Ureter (tissue), 1 donor: Measurements from ENCODE around the gene ESR1. TPM values are rescaled to one million over a fixed set of nuclear protein-coding genes. Genes with fewer than 3 reads are reported as not detected.

Experiments
- DNase-seq: peaks from one replicate; pipeline ENCODE4 v3.0.0-alpha.2; 2020; ENCODE audit warnings: low spot score
- total RNA-seq: library from RNA; stranded (reverse); gene quantifications from one replicate; pipeline ENCODE4 v1.2.4, GENCODE V29; 2023
- donor health status: DM: yes; HTN: yes; CAD: no.

The ESR1 gene
- total RNA-seq, result 9.6 TPM

- DNase-seq, result no peak
These were observed at the start of gene ESR1 for GRCh38 chr6:151807513-151808370. Gene ESR1 (plus strand): TSS chr6:151807682. CDS start chr6:151807913, 231 bp downstream.

- DNase-seq, result no peak
These were observed 47.0 kb upstream of the ESR1 start for GRCh38 chr6:151760486-151760885.

GRCh38 chr6:151761851-151762250 is 45.6 kb upstream of the ESR1 start:
- no peak for DNase-seq

DNA sequence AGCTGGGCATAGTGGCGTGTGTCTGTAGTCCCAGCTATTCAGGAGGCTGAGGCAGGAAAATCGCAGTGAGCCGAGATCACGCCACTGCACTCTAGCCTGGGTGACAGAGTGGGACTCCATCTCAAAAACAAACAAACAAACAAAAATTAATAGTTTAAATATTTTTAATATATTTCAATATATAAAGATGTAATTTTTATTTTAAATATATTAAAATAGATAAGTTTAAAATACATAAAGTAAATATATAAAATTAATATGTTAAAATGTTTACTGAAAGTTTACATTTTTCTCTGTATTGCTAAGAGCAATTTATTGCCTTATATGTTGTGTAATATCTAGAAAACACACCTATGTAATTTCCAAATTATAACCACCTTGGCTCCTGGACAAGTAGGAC is 44.7 kb upstream of the ESR1 start:
- DNase-seq, result no peak

- DNase-seq, result no peak
These were observed 44.2 kb upstream of the ESR1 start for GRCh38 chr6:151763303-151763702.

DNA sequence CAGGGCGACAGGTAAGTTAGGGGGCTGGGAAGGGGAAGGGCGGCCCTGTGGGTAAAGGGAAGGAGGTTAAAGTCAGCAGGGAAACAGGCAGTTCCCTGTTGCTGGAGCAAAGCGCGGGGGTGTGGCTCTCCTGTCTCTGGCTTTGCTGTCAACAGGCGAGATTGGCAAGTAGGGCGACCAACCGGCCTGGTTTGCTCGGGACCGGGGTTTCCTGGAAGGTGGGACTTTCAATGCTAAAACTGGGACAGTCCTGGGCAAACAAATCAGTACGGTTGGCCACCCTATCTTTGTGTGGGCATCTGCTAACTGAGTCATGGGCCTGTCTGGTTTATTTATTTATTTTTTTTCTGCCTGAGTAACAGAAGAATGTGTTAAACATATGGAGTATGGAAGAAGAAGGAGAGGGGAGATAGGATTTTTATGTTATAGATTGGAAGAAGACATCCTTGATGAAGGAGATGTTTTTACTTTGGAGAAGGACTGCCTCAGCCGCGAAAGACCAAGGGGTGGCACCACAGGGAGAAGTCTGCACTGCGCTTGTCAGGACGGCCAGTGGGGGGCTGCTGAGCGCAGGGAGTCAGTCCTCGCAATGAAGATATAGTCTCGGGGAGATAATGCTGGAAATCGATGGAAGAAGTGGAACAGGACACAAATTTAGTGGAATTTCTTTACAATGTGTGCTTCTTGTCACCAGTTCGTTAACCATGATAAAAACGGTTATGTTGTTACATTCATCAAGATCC is 43.4 kb upstream of the ESR1 start:
- DNase-seq, result peak; percentile 90

- peak; percentile 65 for DNase-seq
These were observed 42.0 kb upstream of the ESR1 start for GRCh38 chr6:151765444-151765886.

DNA sequence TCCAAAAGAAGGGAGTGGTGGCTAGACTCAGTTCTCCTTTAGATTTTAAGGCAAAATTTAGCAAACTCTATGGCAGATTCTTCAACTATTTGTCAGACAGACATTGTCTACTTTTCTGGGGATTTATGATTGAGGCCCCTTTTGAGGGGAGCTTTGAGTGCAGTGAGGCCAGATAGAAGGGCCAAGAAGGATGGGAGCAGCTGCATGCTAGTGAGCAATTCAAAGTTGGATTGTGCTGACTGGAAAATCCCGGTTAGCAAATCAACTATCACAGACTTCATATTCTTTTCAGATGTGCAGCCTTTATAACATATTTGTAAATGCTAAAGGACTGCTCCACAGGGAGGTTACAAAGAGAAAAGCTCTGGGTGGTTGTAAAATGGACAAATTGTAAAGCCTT is 35.0 kb upstream of the ESR1 start:
- no peak for DNase-seq

DNA sequence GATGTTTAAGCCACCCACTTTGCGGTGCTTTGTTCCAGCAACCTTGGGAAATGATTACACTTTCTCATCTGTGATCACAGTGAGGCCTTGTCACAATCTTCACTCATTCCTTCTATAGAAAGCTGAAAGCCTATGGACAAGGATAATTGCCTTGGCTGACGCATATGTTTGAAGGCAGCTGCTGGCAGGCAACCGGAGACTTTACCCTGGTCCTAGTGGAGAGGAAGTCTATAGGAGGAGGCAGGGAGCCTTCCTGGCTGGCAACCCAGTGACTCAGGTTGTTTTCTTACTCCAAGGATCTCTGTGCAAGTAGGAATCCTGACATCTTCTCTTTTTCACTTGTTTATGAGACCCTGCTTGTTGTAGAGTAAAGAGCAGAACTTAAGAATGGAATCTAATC is 34.1 kb upstream of the ESR1 start:
- DNase-seq, result no peak

DNA sequence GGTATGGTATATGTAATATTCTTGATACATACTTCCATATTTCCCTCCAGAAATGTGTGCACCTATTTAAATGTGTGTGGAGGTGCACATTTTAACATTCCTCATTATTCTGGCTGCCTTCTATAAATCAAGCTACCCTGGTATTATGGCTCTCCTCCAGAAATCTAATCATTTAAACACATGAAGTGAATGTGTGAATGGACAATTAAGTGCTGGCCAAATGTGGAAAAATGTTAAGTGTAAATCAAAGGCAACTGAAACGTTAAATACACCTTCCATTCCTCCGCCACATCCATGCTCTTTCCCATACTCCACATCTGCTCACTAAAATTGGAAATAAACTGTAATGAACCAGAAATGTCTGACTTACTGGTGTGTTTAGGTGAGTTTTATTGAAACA is 24.9 kb upstream of the ESR1 start:
- DNase-seq, result no peak

GRCh38 chr6:151783692-151784091 is 23.8 kb upstream of the ESR1 start:
- DNase-seq, result no peak

- DNase-seq, result no peak
These were observed 22.9 kb upstream of the ESR1 start for GRCh38 chr6:151784441-151785214.

GRCh38 chr6:151796842-151797530 is 10.5 kb upstream of the ESR1 start:
- DNase-seq, result no peak

GRCh38 chr6:151803743-151804142 is 3.7 kb upstream of the ESR1 start:
- no peak for DNase-seq

- DNase-seq, result no peak
These were observed 2.7 kb upstream of the ESR1 start for GRCh38 chr6:151804585-151805285.

DNA sequence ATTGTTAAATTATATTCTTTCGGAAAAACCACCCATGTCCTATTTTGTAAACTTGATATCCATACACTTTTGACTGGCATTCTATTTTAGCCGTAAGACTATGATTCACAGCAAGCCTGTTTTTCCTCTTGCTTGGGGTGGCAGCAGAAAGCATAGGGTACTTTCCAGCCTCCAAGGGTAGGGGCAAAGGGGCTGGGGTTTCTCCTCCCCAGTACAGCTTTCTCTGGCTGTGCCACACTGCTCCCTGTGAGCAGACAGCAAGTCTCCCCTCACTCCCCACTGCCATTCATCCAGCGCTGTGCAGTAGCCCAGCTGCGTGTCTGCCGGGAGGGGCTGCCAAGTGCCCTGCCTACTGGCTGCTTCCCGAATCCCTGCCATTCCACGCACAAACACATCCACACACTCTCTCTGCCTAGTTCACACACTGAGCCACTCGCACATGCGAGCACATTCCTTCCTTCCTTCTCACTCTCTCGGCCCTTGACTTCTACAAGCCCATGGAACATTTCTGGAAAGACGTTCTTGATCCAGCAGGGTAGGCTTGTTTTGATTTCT is 2.1 kb upstream of the ESR1 start:
- DNase-seq, result no peak

- DNase-seq, result peak; percentile 51
These were observed 547 bp upstream of the ESR1 start for GRCh38 chr6:151806757-151807512.

DNA sequence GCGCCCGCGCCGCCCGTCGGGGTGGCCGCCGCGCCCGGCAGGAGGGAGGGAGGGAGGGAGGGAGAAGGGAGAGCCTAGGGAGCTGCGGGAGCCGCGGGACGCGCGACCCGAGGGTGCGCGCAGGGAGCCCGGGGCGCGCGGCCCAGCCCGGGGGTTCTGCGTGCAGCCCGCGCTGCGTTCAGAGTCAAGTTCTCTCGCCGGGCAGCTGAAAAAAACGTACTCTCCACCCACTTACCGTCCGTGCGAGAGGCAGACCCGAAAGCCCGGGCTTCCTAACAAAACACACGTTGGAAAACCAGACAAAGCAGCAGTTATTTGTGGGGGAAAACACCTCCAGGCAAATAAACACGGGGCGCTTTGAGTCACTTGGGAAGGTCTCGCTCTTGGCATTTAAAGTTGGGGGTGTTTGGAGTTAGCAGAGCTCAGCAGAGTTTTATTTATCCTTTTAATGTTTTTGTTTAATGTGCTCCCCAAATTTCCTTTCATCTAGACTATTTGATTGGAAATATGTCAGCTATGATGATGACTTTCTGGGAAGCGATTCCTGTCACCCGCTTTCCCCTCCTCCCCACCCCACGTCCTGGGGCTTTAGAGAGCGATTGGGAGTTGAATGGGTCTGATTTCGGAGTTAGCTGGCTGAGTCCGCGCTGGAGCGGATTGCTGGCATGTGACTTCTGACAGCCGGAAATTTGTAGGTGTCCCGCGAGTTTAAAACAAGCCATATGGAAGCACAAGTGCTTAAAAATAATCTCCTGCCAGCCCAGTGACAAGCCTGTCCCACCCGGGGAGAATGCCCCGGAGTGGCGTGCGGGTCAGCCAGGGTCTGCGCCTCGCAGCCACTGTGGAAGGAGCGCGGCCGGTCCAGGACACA is 1.1 kb downstream of the ESR1 start:
- no peak for DNase-seq

DNA sequence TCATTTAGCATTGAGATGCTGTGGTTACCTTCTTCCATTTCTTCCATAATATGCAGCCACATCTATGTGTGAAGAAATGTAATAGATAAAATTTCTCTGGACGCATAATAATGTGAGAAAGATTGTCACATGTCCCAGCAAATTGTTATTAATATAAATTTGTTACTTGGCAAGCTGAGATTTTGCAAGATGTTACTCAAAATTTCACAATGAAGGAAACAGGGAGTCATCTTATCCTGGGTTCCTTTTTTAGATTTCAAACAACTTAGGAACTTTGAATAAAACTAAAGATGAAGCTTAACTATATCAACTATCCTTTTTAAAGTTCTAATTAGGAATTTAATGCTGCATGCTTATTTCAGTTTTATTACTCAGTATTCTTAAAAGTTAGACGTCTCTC is 3.6 kb downstream of the ESR1 start:
- DNase-seq, result no peak
